Measurements from ENCODE around the gene DISP3.

The DISP3 gene

GRCh38 chr1:11521582-11522399 lies 42.8 kb downstream of the DISP3 start:
- no peak for TF ChIP-seq CTCF (IDR thresholded peaks at IDR 0.05; ENCODE audit: low read depth, low read length)
- no peak overlapping the region for H3K4me3 ChIP-seq (ENCODE audit: low read depth, low read length)

GRCh38 chr1:11522400-11523235 lies 43.7 kb downstream of the DISP3 start:
- H3K4me3 ChIP-seq (ENCODE audit: low read depth, low read length), result no peak overlapping the region
- TF ChIP-seq CTCF (IDR thresholded peaks at IDR 0.05; ENCODE audit: low read depth, low read length), result no peak

- H3K4me3 ChIP-seq (ENCODE audit: low read depth, low read length), result no peak overlapping the region
- no peak for TF ChIP-seq CTCF (IDR thresholded peaks at IDR 0.05; ENCODE audit: low read depth, low read length)
These were observed 44.3 kb downstream of the DISP3 start for GRCh38 chr1:11523261-11523660.

- no peak for TF ChIP-seq CTCF (IDR thresholded peaks at IDR 0.05; ENCODE audit: low read depth, low read length)
- H3K4me3 ChIP-seq (ENCODE audit: low read depth, low read length), result no peak overlapping the region
These were observed 45.0 kb downstream of the DISP3 start for GRCh38 chr1:11523746-11524464.

- no peak for TF ChIP-seq CTCF (IDR thresholded peaks at IDR 0.05; ENCODE audit: low read depth, low read length)
These were observed 45.7 kb downstream of the DISP3 start for GRCh38 chr1:11524465-11525150.

GRCh38 chr1:11525151-11525505 lies 46.2 kb downstream of the DISP3 start:
- H3K4me3 ChIP-seq (ENCODE audit: low read depth, low read length), result no peak overlapping the region
- TF ChIP-seq CTCF (IDR thresholded peaks at IDR 0.05; ENCODE audit: low read depth, low read length), result no peak

More at GRCh38 chr1:11524465-11525150, 45.7 kb downstream of the DISP3 start:
- no peak overlapping the region for H3K4me3 ChIP-seq (ENCODE audit: low read depth, low read length)
